WTC11 (cell line): ENCODE data around the gene TP53I13.

Source experiments
- CREM ChIP-seq: sonication (generic); formaldehyde crosslinking; IDR thresholded peaks from 2 replicates; pipeline ENCODE4 v1.8.1; 2022; ENCODE audit warnings: mild to moderate bottlenecking, missing genetic modification reagents, moderate library complexity
- ETV6 ChIP-seq: sonication (generic); formaldehyde crosslinking; IDR thresholded peaks from 2 replicates; pipeline ENCODE4 v1.8.1; 2022; ENCODE audit warnings: mild to moderate bottlenecking, missing genetic modification reagents
- GRHL2 ChIP-seq: fragments of 250-450 bp; sonication (Bioruptor Pico); IDR thresholded peaks from 2 replicates; pipeline ENCODE4 v1.8.0; 2022; ENCODE audit warnings: mild to moderate bottlenecking, moderate library complexity; ENCODE audit not compliant: insufficient replicate concordance, severe bottlenecking
- JUN ChIP-seq: sonication (generic); formaldehyde crosslinking; IDR thresholded peaks from 2 replicates; pipeline ENCODE4 v1.8.0; 2023; ENCODE audit warnings: mild to moderate bottlenecking, missing genetic modification reagents
- SP1 ChIP-seq: sonication (generic); formaldehyde crosslinking; conservative IDR thresholded peaks from 2 replicates; pipeline ENCODE4 v1.8.1; 2022; ENCODE audit warnings: missing genetic modification reagents
- TP53 ChIP-seq: sonication (generic); formaldehyde crosslinking; IDR thresholded peaks from 2 replicates; pipeline ENCODE4 v1.8.1; 2023; ENCODE audit warnings: mild to moderate bottlenecking, missing genetic modification reagents
- TF ChIP-seq, protein P1 (sequence below): fragments of 200-600 bp; IDR thresholded peaks from 2 replicates; pipeline ENCODE4 v1.8.0; 2022; ENCODE audit warnings: antibody characterized with exemption
- TF ChIP-seq, protein P2 (sequence below): sonication (generic); formaldehyde crosslinking; IDR thresholded peaks from 2 replicates; pipeline ENCODE4 v1.8.0; 2022; ENCODE audit warnings: mild to moderate bottlenecking, missing genetic modification reagents
- TF ChIP-seq, protein P3 (sequence below): sonication (generic); formaldehyde crosslinking; conservative IDR thresholded peaks from 2 replicates; pipeline ENCODE4 v1.8.1; 2023; ENCODE audit warnings: mild to moderate bottlenecking, low read depth, missing genetic modification reagents, moderate library complexity

DNA sequence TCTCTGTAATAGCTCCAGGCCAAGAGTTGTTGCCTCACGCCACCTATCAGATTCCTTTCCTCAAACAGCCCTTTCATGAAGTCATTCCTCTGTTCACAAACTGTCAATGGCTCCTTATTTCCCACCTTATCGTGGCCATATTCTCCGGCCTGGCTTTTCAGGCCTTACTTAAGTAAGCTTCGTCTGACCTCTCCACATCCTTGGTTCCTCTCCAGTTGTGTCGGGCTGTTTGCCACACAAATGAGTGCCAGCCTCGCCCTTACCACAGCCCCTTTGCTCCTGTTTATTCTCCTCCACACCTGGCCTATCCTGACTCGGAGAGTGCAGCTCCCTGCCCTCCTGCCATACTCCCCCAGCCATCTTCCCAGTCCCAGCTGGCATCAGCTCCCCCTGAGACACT lies 2.0 kb downstream of the TP53I13 start:
- no peak for TF ChIP-seq TP53 (CRISPR knock-in tag)
- TF ChIP-seq, protein P1, sequence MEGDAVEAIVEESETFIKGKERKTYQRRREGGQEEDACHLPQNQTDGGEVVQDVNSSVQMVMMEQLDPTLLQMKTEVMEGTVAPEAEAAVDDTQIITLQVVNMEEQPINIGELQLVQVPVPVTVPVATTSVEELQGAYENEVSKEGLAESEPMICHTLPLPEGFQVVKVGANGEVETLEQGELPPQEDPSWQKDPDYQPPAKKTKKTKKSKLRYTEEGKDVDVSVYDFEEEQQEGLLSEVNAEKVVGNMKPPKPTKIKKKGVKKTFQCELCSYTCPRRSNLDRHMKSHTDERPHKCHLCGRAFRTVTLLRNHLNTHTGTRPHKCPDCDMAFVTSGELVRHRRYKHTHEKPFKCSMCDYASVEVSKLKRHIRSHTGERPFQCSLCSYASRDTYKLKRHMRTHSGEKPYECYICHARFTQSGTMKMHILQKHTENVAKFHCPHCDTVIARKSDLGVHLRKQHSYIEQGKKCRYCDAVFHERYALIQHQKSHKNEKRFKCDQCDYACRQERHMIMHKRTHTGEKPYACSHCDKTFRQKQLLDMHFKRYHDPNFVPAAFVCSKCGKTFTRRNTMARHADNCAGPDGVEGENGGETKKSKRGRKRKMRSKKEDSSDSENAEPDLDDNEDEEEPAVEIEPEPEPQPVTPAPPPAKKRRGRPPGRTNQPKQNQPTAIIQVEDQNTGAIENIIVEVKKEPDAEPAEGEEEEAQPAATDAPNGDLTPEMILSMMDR, result no peak
- TF ChIP-seq, protein P2, sequence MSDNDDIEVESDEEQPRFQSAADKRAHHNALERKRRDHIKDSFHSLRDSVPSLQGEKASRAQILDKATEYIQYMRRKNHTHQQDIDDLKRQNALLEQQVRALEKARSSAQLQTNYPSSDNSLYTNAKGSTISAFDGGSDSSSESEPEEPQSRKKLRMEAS (CRISPR knock-in tag), result no peak
- TF ChIP-seq, protein P3, sequence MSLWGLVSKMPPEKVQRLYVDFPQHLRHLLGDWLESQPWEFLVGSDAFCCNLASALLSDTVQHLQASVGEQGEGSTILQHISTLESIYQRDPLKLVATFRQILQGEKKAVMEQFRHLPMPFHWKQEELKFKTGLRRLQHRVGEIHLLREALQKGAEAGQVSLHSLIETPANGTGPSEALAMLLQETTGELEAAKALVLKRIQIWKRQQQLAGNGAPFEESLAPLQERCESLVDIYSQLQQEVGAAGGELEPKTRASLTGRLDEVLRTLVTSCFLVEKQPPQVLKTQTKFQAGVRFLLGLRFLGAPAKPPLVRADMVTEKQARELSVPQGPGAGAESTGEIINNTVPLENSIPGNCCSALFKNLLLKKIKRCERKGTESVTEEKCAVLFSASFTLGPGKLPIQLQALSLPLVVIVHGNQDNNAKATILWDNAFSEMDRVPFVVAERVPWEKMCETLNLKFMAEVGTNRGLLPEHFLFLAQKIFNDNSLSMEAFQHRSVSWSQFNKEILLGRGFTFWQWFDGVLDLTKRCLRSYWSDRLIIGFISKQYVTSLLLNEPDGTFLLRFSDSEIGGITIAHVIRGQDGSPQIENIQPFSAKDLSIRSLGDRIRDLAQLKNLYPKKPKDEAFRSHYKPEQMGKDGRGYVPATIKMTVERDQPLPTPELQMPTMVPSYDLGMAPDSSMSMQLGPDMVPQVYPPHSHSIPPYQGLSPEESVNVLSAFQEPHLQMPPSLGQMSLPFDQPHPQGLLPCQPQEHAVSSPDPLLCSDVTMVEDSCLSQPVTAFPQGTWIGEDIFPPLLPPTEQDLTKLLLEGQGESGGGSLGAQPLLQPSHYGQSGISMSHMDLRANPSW, result no peak
- TF ChIP-seq GRHL2, result no peak
- no peak for TF ChIP-seq JUN (CRISPR knock-in tag)
- TF ChIP-seq SP1 (CRISPR knock-in tag), result no peak
- no peak for TF ChIP-seq CREM
- TF ChIP-seq ETV6 (CRISPR knock-in tag), result no peak
